GM12878 (cell line): ENCODE data around the gene NOM1.

ENCODE experiments used
- EGR1 ChIP-seq, 2 experiments: IDR thresholded peaks; 1 replicate in 1 of 2; 2 replicates in 1 of 2; pipeline ENCODE4 v1.6.1; 2011 to 2012; ENCODE audit warnings: low read depth in 2 of 2, low read length in 2 of 2, borderline replicate concordance in 1 of 2, mild to moderate bottlenecking in 1 of 2, moderate library complexity in 1 of 2
- ZBED1 ChIP-seq: IDR thresholded peaks from 2 replicates; pipeline ENCODE4 v1.6.1; 2016; ENCODE audit warnings: borderline replicate concordance

- TF ChIP-seq EGR1 (IDR thresholded peaks at IDR 0.05; ENCODE audit: borderline replicate concordance in 1 of 2, low read depth in 2 of 2, low read length in 2 of 2) (no peak), ZBED1 (no peak)
These were observed 35.8 kb downstream of the NOM1 start for GRCh38 chr7:156985101-156985992.
